GM10248 (cell line): ENCODE results near the gene CABS1.

Source experiments
- CTCF ChIA-PET: fragments of 300-600 bp; sonication (Branson Sonifier 250); formaldehyde crosslinking; extraction: SDS; loops from one replicate; lab custom pipeline; 2021; ENCODE audit warnings: antibody characterized with exemption; lab: Yijun Ruan, JAX
- POLR2A ChIA-PET: fragments of 350-650 bp; sonication (Branson Sonifier 250); formaldehyde crosslinking; extraction: SDS; loops from one replicate; lab custom pipeline; 2020; ENCODE audit warnings: antibody characterized with exemption; lab: Yijun Ruan, JAX
- DNase-seq: peaks from one replicate; pipeline ENCODE4 v3.0.0; 2012; ENCODE audit errors: extremely low spot score
- TF ChIP-seq, protein P1 (sequence below): IDR thresholded peaks from 2 replicates; pipeline ENCODE4 v1.5.1; 2012; ENCODE audit warnings: mild to moderate bottlenecking, low read depth; ENCODE audit errors: extremely low read depth, missing control alignments, control extremely low read depth

Gene CABS1

DNA sequence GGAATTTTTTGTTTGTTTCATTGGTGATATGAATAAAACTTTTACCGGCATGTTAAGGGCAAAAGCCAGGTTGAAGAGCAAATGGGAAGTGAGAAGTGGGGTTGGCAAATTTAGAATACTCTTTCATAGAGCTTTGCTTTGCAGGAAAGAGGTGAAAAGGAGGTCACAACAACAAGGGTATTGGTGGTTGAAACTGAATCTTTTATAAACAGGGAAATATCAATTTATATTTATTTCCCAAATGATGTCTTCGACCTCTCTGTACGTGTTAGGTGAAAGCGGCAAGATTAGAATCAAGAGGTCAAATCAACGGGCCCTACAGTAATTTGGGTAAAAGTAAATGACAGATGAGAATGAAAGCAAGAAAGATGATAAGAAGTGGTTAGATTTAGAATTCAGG is 29.2 kb downstream of the CABS1 start:
- TF ChIP-seq, protein P1, sequence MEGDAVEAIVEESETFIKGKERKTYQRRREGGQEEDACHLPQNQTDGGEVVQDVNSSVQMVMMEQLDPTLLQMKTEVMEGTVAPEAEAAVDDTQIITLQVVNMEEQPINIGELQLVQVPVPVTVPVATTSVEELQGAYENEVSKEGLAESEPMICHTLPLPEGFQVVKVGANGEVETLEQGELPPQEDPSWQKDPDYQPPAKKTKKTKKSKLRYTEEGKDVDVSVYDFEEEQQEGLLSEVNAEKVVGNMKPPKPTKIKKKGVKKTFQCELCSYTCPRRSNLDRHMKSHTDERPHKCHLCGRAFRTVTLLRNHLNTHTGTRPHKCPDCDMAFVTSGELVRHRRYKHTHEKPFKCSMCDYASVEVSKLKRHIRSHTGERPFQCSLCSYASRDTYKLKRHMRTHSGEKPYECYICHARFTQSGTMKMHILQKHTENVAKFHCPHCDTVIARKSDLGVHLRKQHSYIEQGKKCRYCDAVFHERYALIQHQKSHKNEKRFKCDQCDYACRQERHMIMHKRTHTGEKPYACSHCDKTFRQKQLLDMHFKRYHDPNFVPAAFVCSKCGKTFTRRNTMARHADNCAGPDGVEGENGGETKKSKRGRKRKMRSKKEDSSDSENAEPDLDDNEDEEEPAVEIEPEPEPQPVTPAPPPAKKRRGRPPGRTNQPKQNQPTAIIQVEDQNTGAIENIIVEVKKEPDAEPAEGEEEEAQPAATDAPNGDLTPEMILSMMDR: no peak
- DNase-seq: no peak
- POLR2A ChIA-PET: no interaction called here
- CTCF ChIA-PET: interaction anchor here (0.9 to 1.0 kb wide), 2 partner anchors 30 to 194 kb away, joined by 3 read pairs; partner anchors contain the start of gene CABS1

DNA sequence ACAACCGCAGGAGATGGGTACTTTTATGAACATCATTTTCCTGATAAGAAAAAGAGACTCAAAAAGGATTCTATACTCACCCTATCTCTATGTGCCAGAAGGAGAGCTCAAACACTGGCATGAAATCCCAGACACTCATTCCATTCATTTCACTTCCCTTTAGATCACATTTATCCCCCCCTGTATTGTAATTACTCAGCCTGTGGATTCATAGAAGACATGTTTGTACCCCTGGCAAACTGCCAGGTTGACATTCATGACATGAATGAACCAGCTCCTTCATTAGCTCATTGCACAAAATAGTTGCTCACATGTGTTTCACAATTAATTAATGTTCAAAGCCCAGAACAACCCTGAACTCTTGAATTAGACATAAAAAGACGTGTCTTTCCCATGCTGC is 30.7 kb downstream of the CABS1 start:
- CTCF ChIA-PET: no interaction called here
- no peak for DNase-seq
- POLR2A ChIA-PET: no interaction called here
- TF ChIP-seq, protein P1: no peak

DNA sequence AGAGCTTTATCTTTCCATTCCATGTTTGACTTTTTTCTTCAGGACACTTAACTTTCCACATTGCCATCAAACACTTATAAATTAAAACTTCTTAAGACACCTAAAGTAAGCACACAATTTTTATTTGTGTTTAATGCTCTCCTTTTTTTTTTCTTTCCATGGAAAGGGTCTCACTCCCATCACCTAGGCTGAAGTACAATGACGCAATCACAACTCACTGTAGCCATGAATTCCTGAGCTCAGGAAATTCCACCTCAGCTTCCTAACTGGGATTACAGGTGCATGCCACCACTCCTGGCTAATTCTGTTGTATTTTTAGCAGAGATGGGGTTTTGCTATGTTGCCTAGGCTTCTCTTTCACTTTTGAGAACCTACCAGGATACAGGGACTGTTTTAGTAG is 33.0 kb downstream of the CABS1 start:
- CTCF ChIA-PET: interaction anchor here (1.2 to 1.3 kb wide), 2 partner anchors 11 to 37 kb away, joined by 3 read pairs; no protein-coding TSS in a partner anchor
- POLR2A ChIA-PET: no interaction called here
- TF ChIP-seq, protein P1: no peak
- DNase-seq: no peak

DNA sequence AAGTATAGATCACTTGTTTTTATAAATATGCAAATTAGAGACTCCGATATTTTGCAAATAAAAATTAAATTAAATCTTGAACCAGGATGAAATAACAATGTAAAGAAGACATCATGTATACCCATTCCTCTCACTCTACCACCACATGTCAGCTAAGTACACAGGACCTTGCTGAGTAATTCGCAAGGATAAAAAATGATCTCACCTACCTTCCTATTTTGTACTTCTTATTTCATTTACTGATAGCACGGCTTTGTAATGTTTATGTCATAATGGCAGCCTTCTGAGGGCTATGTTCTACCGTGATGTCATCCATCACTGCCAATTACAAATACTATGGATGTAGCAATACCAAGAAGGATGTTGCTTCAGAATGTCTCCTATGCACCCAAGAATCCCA is 37.2 kb downstream of the CABS1 start:
- POLR2A ChIA-PET: no interaction called here
- TF ChIP-seq, protein P1: no peak
- CTCF ChIA-PET: no interaction called here
- DNase-seq: no peak

DNA sequence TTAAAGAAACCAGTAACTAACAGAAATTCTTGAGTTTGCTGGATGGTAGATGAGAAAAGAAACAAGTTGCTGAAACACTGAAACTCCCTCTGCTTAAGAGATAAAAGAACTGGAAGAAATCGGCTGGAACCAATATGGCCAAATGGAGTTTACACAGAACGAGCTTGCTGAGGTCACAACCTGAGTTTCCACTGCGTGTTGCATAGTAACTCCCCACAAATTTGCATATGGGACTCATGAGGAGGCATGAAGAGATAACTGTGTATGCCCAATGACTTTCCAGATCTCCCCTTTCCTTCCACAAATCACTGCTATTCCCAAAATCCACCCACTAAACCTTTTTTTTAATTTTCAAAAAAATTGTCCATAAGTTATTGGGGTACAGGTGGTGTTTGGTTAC is 38.0 kb downstream of the CABS1 start:
- ChIA-PET CTCF (no interaction called here), POLR2A (no interaction called here)
- DNase-seq: no peak
- TF ChIP-seq, protein P1: no peak

DNA sequence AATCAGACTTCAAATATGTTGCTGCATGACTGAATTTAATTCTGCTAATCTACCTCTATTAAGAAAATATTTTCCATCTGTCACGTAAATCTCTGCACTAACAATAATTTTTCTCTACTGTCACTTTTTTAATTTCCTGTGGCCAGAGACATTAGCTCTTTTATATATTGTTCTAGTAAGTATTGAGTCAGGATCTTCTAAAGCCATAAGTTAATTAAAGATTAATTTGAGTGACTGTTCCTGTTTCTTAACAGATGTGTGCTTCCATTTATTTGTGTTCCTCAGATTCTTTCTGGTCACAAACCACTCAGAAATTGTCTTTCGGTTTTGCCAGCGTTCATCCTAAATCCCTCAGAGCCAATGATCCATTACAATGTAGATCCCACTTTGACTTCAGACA is 45.8 kb downstream of the CABS1 start:
- TF ChIP-seq, protein P1: no peak
- ChIA-PET CTCF (interaction anchor here (0.9 kb wide), 1 partner anchor 24 kb away, joined by 3 read pairs; no protein-coding TSS in a partner anchor), POLR2A (no interaction called here)
- DNase-seq: no peak

DNA sequence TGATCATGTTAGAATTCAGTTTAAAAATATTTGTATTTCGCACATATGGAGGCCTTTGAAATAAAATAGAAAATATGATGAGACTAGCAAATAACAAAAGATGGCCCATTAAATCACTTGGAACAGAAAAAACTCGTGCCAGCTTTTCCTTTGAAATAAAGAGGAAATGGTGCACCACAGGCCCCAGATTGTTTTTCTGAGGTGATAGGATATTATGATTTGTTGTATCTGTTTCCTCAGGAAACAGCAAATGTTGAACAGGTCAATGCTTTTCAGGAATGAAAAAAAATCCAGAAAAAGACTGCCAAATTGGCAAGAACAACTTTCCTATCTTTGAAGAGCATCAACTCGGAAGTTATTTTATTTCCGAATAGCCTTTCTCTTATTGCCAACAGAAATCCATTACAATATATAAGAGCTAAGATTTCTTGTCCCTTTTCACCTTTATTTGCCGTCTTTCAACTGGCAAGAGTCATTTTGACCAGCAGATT is 48.0 kb downstream of the CABS1 start, which contains the start of gene SMR3B:
Gene SMR3B, plus strand, starts transcription at position 441 of the 491 bp plus-strand sequence. CDS start 1,380 bp downstream, outside the sequence.
- TF ChIP-seq, protein P1: no peak
- CTCF ChIA-PET: no interaction called here

More for the DNA sequence above, 48.0 kb downstream of the CABS1 start, which contains the start of gene SMR3B:
- DNase-seq: no peak
- POLR2A ChIA-PET: no interaction called here
